Hepatocyte (in vitro differentiated cells): ENCODE measurements around the gene EPHA1. TPM values are rescaled to one million over a fixed set of nuclear protein-coding genes. Genes with fewer than 3 reads are reported as not detected.
A peak's percentile ranks its signal among the peaks of the same experiment; 100 is the strongest.

ENCODE experiments used
- DNase-seq: peaks from one replicate; pipeline ENCODE4 v3.0.0-alpha.2; 2016; ENCODE audit warnings: low spot score
- H2AFZ ChIP-seq: fragments of 200-600 bp; sonication (generic); 2 replicates; pipeline ENCODE4 v1.6.0; 2016; ENCODE audit warnings: antibody characterized with exemption, mild to moderate bottlenecking
- H3K27ac ChIP-seq: fragments of 200-600 bp; sonication (generic); 2 replicates; pipeline ENCODE4 v1.5.1; 2016; ENCODE audit warnings: mild to moderate bottlenecking
- H3K27me3 ChIP-seq: fragments of 200-600 bp; sonication (generic); 2 replicates; pipeline ENCODE4 v1.6.1; 2016
- H3K36me3 ChIP-seq: fragments of 200-600 bp; sonication (generic); replicated peaks from 2 replicates; pipeline ENCODE4 v1.5.1; 2016; ENCODE audit warnings: low read depth; ENCODE audit not compliant: insufficient read depth
- H3K4me1 ChIP-seq: fragments of 200-600 bp; sonication (generic); 2 replicates; pipeline ENCODE4 v1.5.1; 2016; ENCODE audit warnings: mild to moderate bottlenecking, moderate library complexity; ENCODE audit not compliant: insufficient read depth
- H3K4me2 ChIP-seq: fragments of 200-600 bp; sonication (generic); 2 replicates; pipeline ENCODE4 v1.6.0; 2016
- H3K4me3 ChIP-seq: fragments of 200-600 bp; sonication (generic); 2 replicates; pipeline ENCODE4 v1.5.1; 2016; ENCODE audit warnings: mild to moderate bottlenecking
- H3K79me2 ChIP-seq: fragments of 200-600 bp; sonication (generic); 2 replicates; pipeline ENCODE4 v1.6.0; 2017; ENCODE audit warnings: mild to moderate bottlenecking
- H3K9me2 ChIP-seq: fragments of 200-600 bp; sonication (generic); replicated peaks from 2 replicates; pipeline ENCODE4 v1.6.0; 2017; ENCODE audit warnings: mild to moderate bottlenecking; ENCODE audit not compliant: insufficient read depth
- H3K9me3 ChIP-seq: fragments of 200-600 bp; sonication (generic); 2 replicates; pipeline ENCODE4 v1.5.1; 2016; ENCODE audit warnings: low read depth, mild to moderate bottlenecking
- H4K20me1 ChIP-seq: fragments of 200-600 bp; sonication (generic); 2 replicates; pipeline ENCODE4 v1.6.0; 2016; ENCODE audit warnings: mild to moderate bottlenecking; ENCODE audit not compliant: insufficient read depth, poor library complexity, severe bottlenecking
- CTCF ChIP-seq: fragments of 200-600 bp; sonication (generic); IDR thresholded peaks from 2 replicates; pipeline ENCODE4 v1.5.1; 2016; ENCODE audit warnings: antibody characterized with exemption, mild to moderate bottlenecking; ENCODE audit not compliant: poor library complexity
- EZH2 ChIP-seq: fragments of 200-600 bp; sonication (generic); IDR thresholded peaks from 2 replicates; pipeline ENCODE4 v1.6.1; 2016; ENCODE audit warnings: antibody characterized with exemption, mild to moderate bottlenecking, borderline replicate concordance
- EZH2phosphoT487 ChIP-seq: fragments of 200-600 bp; sonication (generic); IDR thresholded peaks from one replicate; pipeline ENCODE4 v1.6.1; 2018; ENCODE audit warnings: antibody characterized with exemption, mild to moderate bottlenecking, low read depth, moderate library complexity; ENCODE audit not compliant: unreplicated experiment, severe bottlenecking
- WGBS: methylation state at CpG from one replicate; pipeline ENCODE4 v1.1.6; 2016; ENCODE audit warnings: low lambda C conversion rate; ENCODE audit errors: missing lambda C conversion rate; 5-methylcytosine and 5-hydroxymethylcytosine counted together
- polyA plus RNA-seq: library from polyadenylated mRNA; unstranded; fragments of >200 nt; fragmentation: Nextera tagmentation; extraction: Ambion mirVana; gene quantifications from 2 replicates; pipeline ENCODE4 v1.2.1, GENCODE V29; 2016
- total RNA-seq: library from RNA; depleted of rRNA; stranded (reverse); fragments of >200 nt; gene quantifications from 2 replicates; pipeline ENCODE4 v1.2.3, GENCODE V29; 2014

Gene EPHA1
- total and polyA plus RNA-seq, 2 experiments from 2014 or later, result 34.2 to 42.9 TPM

- Histone ChIP-seq H2AFZ (no peak overlapping the region), H3K27me3 (no peaks in the 10 kb centered on the region), H3K79me2 (peaks cover 2% of the 10 kb centered on the region), H3K4me2 (no peak overlapping the region), H3K9me3 (no peaks in the 10 kb centered on the region), H3K36me3 (no peaks in the 10 kb centered on the region), H3K9me2 (no peaks in the 10 kb centered on the region), H4K20me1 (no peaks in the 10 kb centered on the region), H3K4me3 (no peak overlapping the region), H3K27ac (no peak overlapping the region), H3K4me1 (peaks cover 33% of the 10 kb centered on the region)
- DNase-seq, result no peak
- TF ChIP-seq EZH2 (no peak), CTCF (no peak), EZH2phosphoT487 (no peak)
- 86% methylated on average over 8 of the region's 8 CpGs for WGBS
These were observed 4.5 kb upstream of the EPHA1 start for GRCh38 chr7:143413123-143413522.

GRCh38 chr7:143411976-143412708 is 3.5 kb upstream of the EPHA1 start:
- no peaks in the 10 kb centered on the region for H3K9me2 ChIP-seq
- no peaks in the 10 kb centered on the region for H4K20me1 ChIP-seq
- H3K79me2 ChIP-seq, result peaks cover 4% of the 10 kb centered on the region
- no peaks in the 10 kb centered on the region for H3K36me3 ChIP-seq
- H3K27ac ChIP-seq, result no peak overlapping the region
- no peak overlapping the region for H2AFZ ChIP-seq
- no peaks in the 10 kb centered on the region for H3K27me3 ChIP-seq
- no peak overlapping the region for H3K4me3 ChIP-seq
- WGBS, result 66% methylated on average over 5 of the region's 5 CpGs
- H3K4me1 ChIP-seq, result peaks cover 40% of the 10 kb centered on the region
- TF ChIP-seq EZH2phosphoT487, result no peak
- TF ChIP-seq CTCF, result no peak
- TF ChIP-seq EZH2, result no peak
- H3K9me3 ChIP-seq, result no peaks in the 10 kb centered on the region
- H3K4me2 ChIP-seq, result no peak overlapping the region
- no peak for DNase-seq

GRCh38 chr7:143410521-143411004 is 1.9 kb upstream of the EPHA1 start:
- peak overlapping the region; percentile 3 for H3K4me2 ChIP-seq
- no peak for DNase-seq
- TF ChIP-seq CTCF (no peak), EZH2 (no peak), EZH2phosphoT487 (no peak)

More at GRCh38 chr7:143410521-143411004, 1.9 kb upstream of the EPHA1 start:
- peaks cover 4% of the 10 kb centered on the region for H3K79me2 ChIP-seq
- H3K9me2 ChIP-seq, result no peaks in the 10 kb centered on the region
- no peak overlapping the region for H3K4me3 ChIP-seq
- H3K36me3 ChIP-seq, result no peaks in the 10 kb centered on the region
- no peaks in the 10 kb centered on the region for H3K9me3 ChIP-seq
- peaks cover 50% of the 10 kb centered on the region for H3K4me1 ChIP-seq
- H2AFZ ChIP-seq, result no peak overlapping the region
- H4K20me1 ChIP-seq, result no peaks in the 10 kb centered on the region
- no peak overlapping the region for H3K27ac ChIP-seq
- no peaks in the 10 kb centered on the region for H3K27me3 ChIP-seq
- 19% methylated on average over 6 of the region's 6 CpGs for WGBS
